ENCODE data around the gene IL37. TPM values are rescaled to one million over a fixed set of nuclear protein-coding genes. Genes with fewer than 3 reads are reported as not detected.

The IL37 gene
- polyA plus RNA-seq, 1 donor from 2014 or later = not detected

DNA sequence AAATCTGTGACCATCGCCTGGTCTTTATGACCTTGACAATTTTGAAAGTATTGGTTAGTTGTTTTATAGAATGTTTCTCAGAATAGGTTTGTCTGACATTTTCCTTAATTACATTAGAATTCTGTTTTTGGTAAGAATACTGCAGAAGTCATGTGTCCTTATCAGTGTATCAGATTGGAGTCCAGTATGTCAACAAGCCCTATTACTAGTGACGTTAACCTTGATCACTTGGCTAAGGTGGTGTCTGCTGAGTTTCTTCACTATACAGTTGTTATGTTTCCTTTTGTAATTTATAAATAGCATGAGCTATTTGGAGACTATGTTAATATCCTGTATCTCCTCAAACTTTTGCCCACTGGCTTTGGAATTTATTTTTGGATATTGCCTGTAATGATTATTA, 56.1 kb downstream of the IL37 start:
- H3K27me3 ChIP-seq (ENCODE audit: insufficient read depth, low read depth, low read length) = no peaks in the 10 kb centered on the region
- no peak overlapping the region for H2AFZ ChIP-seq (ENCODE audit: low read depth, low read length)
- no peaks in the 10 kb centered on the region for H3K9me2 ChIP-seq (ENCODE audit: insufficient read depth, low read length)
- no peak overlapping the region for H3K9ac ChIP-seq (ENCODE audit: low read length)
- no peaks in the 10 kb centered on the region for H3K9me3 ChIP-seq (ENCODE audit: low read length)
- H3K4me3 ChIP-seq (ENCODE audit: low read length) = no peak overlapping the region
- H3F3A ChIP-seq (ENCODE audit: insufficient read depth, low read length, poor library complexity, severe bottlenecking) = no peaks in the 10 kb centered on the region
- no peak overlapping the region for H3K4me2 ChIP-seq (ENCODE audit: low read length)
- H3K36me3 ChIP-seq (ENCODE audit: insufficient read depth, low read length) = no peaks in the 10 kb centered on the region
- H4K20me1 ChIP-seq (ENCODE audit: insufficient read depth) = no peaks in the 10 kb centered on the region
- TF ChIP-seq RAD21 (conservative IDR thresholded peaks at IDR 0.05) (no peak), TAF1 (IDR thresholded peaks at IDR 0.05; ENCODE audit: low read depth) (no peak), SMC3 (conservative IDR thresholded peaks at IDR 0.05; ENCODE audit: poor library complexity) (no peak), POLR2AphosphoS5 (IDR thresholded peaks at IDR 0.05) (no peak), EZH2 (IDR thresholded peaks at IDR 0.05; ENCODE audit: borderline replicate concordance, insufficient read depth, low read length, poor library complexity, severe bottlenecking) (no peak), EP300 (conservative IDR thresholded peaks at IDR 0.05; ENCODE audit: poor library complexity, severe bottlenecking) (no peak), MXI1 (conservative IDR thresholded peaks at IDR 0.05; ENCODE audit: poor library complexity, severe bottlenecking) (no peak)
- TF ChIP-seq, protein P1, sequence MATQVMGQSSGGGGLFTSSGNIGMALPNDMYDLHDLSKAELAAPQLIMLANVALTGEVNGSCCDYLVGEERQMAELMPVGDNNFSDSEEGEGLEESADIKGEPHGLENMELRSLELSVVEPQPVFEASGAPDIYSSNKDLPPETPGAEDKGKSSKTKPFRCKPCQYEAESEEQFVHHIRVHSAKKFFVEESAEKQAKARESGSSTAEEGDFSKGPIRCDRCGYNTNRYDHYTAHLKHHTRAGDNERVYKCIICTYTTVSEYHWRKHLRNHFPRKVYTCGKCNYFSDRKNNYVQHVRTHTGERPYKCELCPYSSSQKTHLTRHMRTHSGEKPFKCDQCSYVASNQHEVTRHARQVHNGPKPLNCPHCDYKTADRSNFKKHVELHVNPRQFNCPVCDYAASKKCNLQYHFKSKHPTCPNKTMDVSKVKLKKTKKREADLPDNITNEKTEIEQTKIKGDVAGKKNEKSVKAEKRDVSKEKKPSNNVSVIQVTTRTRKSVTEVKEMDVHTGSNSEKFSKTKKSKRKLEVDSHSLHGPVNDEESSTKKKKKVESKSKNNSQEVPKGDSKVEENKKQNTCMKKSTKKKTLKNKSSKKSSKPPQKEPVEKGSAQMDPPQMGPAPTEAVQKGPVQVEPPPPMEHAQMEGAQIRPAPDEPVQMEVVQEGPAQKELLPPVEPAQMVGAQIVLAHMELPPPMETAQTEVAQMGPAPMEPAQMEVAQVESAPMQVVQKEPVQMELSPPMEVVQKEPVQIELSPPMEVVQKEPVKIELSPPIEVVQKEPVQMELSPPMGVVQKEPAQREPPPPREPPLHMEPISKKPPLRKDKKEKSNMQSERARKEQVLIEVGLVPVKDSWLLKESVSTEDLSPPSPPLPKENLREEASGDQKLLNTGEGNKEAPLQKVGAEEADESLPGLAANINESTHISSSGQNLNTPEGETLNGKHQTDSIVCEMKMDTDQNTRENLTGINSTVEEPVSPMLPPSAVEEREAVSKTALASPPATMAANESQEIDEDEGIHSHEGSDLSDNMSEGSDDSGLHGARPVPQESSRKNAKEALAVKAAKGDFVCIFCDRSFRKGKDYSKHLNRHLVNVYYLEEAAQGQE (IDR thresholded peaks at IDR 0.05; ENCODE audit: borderline replicate concordance) = no peak
- TF ChIP-seq, protein P2, sequence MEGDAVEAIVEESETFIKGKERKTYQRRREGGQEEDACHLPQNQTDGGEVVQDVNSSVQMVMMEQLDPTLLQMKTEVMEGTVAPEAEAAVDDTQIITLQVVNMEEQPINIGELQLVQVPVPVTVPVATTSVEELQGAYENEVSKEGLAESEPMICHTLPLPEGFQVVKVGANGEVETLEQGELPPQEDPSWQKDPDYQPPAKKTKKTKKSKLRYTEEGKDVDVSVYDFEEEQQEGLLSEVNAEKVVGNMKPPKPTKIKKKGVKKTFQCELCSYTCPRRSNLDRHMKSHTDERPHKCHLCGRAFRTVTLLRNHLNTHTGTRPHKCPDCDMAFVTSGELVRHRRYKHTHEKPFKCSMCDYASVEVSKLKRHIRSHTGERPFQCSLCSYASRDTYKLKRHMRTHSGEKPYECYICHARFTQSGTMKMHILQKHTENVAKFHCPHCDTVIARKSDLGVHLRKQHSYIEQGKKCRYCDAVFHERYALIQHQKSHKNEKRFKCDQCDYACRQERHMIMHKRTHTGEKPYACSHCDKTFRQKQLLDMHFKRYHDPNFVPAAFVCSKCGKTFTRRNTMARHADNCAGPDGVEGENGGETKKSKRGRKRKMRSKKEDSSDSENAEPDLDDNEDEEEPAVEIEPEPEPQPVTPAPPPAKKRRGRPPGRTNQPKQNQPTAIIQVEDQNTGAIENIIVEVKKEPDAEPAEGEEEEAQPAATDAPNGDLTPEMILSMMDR (IDR thresholded peaks at IDR 0.05; ENCODE audit: poor library complexity, severe bottlenecking) = no peak
- no peaks in the 10 kb centered on the region for H3K79me2 ChIP-seq (replicated peaks; ENCODE audit: insufficient read depth, low read length)
- no peak overlapping the region for H3K27ac ChIP-seq (ENCODE audit: low read length)

Other genes with a start within 250 kb of the IL37 start
- not detected in 2 replicates for gene NT5DC4, start 190.1 kb upstream of the IL37 start, polyA plus RNA-seq
- 0.78 and 1.5 TPM in 2 replicates for gene CKAP2L, start 146.6 kb upstream of the IL37 start, polyA plus RNA-seq
- gene IL1A, start 126.7 kb upstream of the IL37 start, polyA plus RNA-seq = 0.14 TPM in 1 of 2 replicates, not detected in the other
- not detected in 2 replicates for gene IL1B, start 74.4 kb upstream of the IL37 start, polyA plus RNA-seq
- not detected in 2 replicates for gene IL36G, start 66.8 kb downstream of the IL37 start, polyA plus RNA-seq
- not detected in 2 replicates for gene IL36A, start 94.3 kb downstream of the IL37 start, polyA plus RNA-seq
- not detected in 2 replicates for gene IL36B, start 141.7 kb downstream of the IL37 start, polyA plus RNA-seq
- gene IL36RN, start 148.0 kb downstream of the IL37 start, polyA plus RNA-seq = not detected in 2 replicates
- not detected in 2 replicates for gene IL1F10, start 156.8 kb downstream of the IL37 start, polyA plus RNA-seq
- not detected in 2 replicates for gene IL1RN, start 216.4 kb downstream of the IL37 start, polyA plus RNA-seq

All from neural cell (in vitro differentiated cells).